Measurements from ENCODE around the gene ITGA1.

Gene ITGA1

DNA sequence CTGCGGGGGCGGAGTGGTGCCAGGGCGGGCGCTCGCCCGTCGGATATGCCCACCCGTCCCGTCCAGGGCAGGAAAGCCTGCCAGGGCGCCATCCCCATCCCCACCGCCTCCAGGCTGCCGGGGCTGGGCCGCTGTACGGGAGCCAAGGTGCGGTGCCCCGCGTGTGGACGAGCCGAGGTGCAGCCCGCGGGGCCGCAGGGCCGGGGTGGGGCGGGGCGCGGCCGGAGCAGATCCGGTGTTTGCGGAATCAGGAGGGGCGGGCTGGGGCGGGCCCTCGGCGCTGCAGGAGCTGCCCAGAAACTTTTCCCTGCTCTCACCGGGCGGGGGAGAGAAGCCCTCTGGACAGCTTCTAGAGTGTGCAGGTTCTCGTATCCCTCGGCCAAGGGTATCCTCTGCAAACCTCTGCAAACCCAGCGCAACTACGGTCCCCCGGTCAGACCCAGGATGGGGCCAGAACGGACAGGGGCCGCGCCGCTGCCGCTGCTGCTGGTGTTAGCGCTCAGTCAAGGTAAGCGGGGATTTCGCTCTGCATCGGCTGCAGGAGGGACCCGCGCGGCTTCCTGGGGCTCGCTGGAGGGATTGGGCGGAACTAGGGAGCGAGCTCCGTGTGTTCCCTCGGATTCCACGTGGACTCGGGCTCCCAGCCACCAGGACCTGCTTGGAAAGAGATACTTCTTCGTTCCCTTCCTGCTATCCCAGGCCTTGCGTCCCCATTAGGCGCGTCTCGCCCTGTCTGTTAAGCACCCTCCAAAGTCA is 201.5 kb downstream of the ITGA1 start, which contains the start of gene ITGA2:
Gene ITGA2, plus strand, starts transcription at position 328 of the 756 bp plus-strand sequence. Its CDS starts 117 bp downstream, at position 445.
- H3F3A ChIP-seq (ENCODE audit: low read depth) = no peaks in the 10 kb centered on the region; the same call in 1 of the 2 replicates
- no peaks in the 10 kb centered on the region for H3K27me3 ChIP-seq (ENCODE audit: insufficient read depth, low read length, poor library complexity, severe bottlenecking)
- no peaks in the 10 kb centered on the region for H4K20me1 ChIP-seq (ENCODE audit: insufficient read depth, low read length, poor library complexity, severe bottlenecking)
- peak within 1 kb of the TSS; percentile 83 for H3K4me2 ChIP-seq (ENCODE audit: low read depth, low read length, poor library complexity, severe bottlenecking)
- H3K4me1 ChIP-seq (ENCODE audit: insufficient read depth, low read length, poor library complexity, severe bottlenecking) = peaks cover 27% of the 10 kb centered on the region
- no peaks in the 10 kb centered on the region for H3K79me2 ChIP-seq (ENCODE audit: insufficient read depth, low read length)
- TF ChIP-seq, protein P1, sequence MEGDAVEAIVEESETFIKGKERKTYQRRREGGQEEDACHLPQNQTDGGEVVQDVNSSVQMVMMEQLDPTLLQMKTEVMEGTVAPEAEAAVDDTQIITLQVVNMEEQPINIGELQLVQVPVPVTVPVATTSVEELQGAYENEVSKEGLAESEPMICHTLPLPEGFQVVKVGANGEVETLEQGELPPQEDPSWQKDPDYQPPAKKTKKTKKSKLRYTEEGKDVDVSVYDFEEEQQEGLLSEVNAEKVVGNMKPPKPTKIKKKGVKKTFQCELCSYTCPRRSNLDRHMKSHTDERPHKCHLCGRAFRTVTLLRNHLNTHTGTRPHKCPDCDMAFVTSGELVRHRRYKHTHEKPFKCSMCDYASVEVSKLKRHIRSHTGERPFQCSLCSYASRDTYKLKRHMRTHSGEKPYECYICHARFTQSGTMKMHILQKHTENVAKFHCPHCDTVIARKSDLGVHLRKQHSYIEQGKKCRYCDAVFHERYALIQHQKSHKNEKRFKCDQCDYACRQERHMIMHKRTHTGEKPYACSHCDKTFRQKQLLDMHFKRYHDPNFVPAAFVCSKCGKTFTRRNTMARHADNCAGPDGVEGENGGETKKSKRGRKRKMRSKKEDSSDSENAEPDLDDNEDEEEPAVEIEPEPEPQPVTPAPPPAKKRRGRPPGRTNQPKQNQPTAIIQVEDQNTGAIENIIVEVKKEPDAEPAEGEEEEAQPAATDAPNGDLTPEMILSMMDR (conservative IDR thresholded peaks at IDR 0.05; ENCODE audit: low read length) = no peak
- no peak for TF ChIP-seq EZH2phosphoT487 (IDR thresholded peaks at IDR 0.05; ENCODE audit: borderline replicate concordance)
- peak within 1 kb of the TSS; percentile 66 for H3K9ac ChIP-seq (ENCODE audit: low read depth, low read length, poor library complexity, severe bottlenecking)
- no peaks in the 10 kb centered on the region for H3K36me3 ChIP-seq (ENCODE audit: insufficient read depth, low read length)
- H3K9me2 ChIP-seq (replicated peaks; ENCODE audit: low read depth, low read length) = no peaks in the 10 kb centered on the region
- H3K4me3 ChIP-seq (ENCODE audit: low read length, poor library complexity, severe bottlenecking) = peak within 1 kb of the TSS; percentile 84
- H2AFZ ChIP-seq (ENCODE audit: low read length) = peak within 1 kb of the TSS; percentile 98
- no peaks in the 10 kb centered on the region for H3K9me3 ChIP-seq (ENCODE audit: insufficient read depth, low read depth, low read length)

DNA sequence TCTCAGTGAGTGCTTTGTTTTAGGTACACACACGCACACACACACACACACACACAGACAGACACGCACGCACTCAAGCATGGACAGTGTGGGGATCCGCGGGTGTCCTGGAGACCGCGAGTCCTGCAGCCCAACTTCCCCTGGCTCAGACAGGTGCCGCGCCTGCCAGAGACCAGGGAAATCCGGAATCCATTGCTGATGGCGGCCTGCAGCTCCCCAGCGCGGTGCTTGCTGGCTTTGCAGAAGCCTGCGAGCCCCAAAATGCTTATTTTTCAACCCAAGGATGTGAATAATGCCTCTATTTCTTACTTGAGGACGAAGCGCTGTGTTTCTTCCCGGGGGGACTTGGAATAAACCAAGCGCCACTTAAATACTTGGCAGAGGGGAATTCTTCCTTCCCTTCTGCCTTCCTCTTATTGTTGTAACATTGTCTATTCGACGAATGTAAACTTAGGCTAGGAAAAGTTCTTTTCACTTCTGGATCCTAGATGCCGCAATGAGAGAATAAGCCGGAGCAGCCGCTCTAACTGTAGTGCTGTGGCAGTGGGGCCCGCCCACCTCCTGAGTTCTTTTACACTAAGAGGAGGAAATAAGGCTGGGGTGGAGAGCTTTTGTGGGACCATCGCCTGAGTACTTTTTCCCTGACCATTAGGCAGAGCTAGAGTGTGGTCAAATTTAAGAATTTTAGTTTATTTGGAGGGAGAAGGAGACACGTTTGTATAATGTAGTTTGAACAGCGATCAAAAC is 202.2 kb downstream of the ITGA1 start:
- peak overlapping the region; percentile 83 for H3K4me2 ChIP-seq (ENCODE audit: low read depth, low read length, poor library complexity, severe bottlenecking)
- TF ChIP-seq EZH2phosphoT487 (IDR thresholded peaks at IDR 0.05; ENCODE audit: borderline replicate concordance) = no peak
- TF ChIP-seq, protein P1 (conservative IDR thresholded peaks at IDR 0.05; ENCODE audit: low read length) = peak; percentile 53
- peaks cover 27% of the 10 kb centered on the region for H3K4me1 ChIP-seq (ENCODE audit: insufficient read depth, low read length, poor library complexity, severe bottlenecking)
- no peaks in the 10 kb centered on the region for H4K20me1 ChIP-seq (ENCODE audit: insufficient read depth, low read length, poor library complexity, severe bottlenecking)
- H3K9me3 ChIP-seq (ENCODE audit: insufficient read depth, low read depth, low read length) = no peaks in the 10 kb centered on the region
- H2AFZ ChIP-seq (ENCODE audit: low read length) = peak overlapping the region; percentile 98
- H3K36me3 ChIP-seq (ENCODE audit: insufficient read depth, low read length) = no peaks in the 10 kb centered on the region
- peak overlapping the region; percentile 84 for H3K4me3 ChIP-seq (ENCODE audit: low read length, poor library complexity, severe bottlenecking)
- H3K9ac ChIP-seq (ENCODE audit: low read depth, low read length, poor library complexity, severe bottlenecking) = peak overlapping the region; percentile 66
- no peaks in the 10 kb centered on the region for H3K9me2 ChIP-seq (replicated peaks; ENCODE audit: low read depth, low read length)
- H3K27me3 ChIP-seq (ENCODE audit: insufficient read depth, low read length, poor library complexity, severe bottlenecking) = no peaks in the 10 kb centered on the region
- H3F3A ChIP-seq (ENCODE audit: low read depth) = no peaks in the 10 kb centered on the region; the same call in 1 of the 2 replicates
- H3K79me2 ChIP-seq (ENCODE audit: insufficient read depth, low read length) = no peaks in the 10 kb centered on the region

DNA sequence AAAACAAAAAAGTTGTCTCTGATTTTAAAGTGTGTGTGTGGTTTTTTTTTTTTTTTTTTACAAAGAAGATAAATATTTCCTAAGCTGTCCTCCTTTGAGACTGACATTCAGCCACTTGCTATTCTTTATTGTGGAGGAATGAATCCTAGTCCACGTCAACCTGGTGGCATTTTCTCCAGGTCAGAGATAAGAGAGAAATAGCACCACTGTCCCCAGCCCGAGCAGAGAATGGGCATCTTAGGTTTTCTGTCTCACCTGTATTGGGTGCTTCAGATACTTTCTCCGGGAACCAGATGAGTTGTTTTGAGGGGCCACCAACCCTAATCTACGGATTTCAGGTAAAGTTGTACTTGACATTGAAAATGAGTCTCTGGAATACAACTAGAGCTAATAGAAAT is 202.8 kb downstream of the ITGA1 start:
- Histone ChIP-seq H3F3A (ENCODE audit: low read depth) (no peaks in the 10 kb centered on the region; the same call in 1 of the 2 replicates), H3K4me2 (ENCODE audit: low read depth, low read length, poor library complexity, severe bottlenecking) (peak overlapping the region; percentile 83), H2AFZ (ENCODE audit: low read length) (no peak overlapping the region), H3K4me1 (ENCODE audit: insufficient read depth, low read length, poor library complexity, severe bottlenecking) (peaks cover 27% of the 10 kb centered on the region), H3K27me3 (ENCODE audit: insufficient read depth, low read length, poor library complexity, severe bottlenecking) (no peaks in the 10 kb centered on the region), H3K9ac (ENCODE audit: low read depth, low read length, poor library complexity, severe bottlenecking) (peak overlapping the region; percentile 66), H4K20me1 (ENCODE audit: insufficient read depth, low read length, poor library complexity, severe bottlenecking) (no peaks in the 10 kb centered on the region), H3K36me3 (ENCODE audit: insufficient read depth, low read length) (no peaks in the 10 kb centered on the region), H3K9me2 (replicated peaks; ENCODE audit: low read depth, low read length) (no peaks in the 10 kb centered on the region), H3K4me3 (ENCODE audit: low read length, poor library complexity, severe bottlenecking) (peak overlapping the region; percentile 84), H3K79me2 (ENCODE audit: insufficient read depth, low read length) (no peaks in the 10 kb centered on the region), H3K9me3 (ENCODE audit: insufficient read depth, low read depth, low read length) (no peaks in the 10 kb centered on the region)
- TF ChIP-seq EZH2phosphoT487 (IDR thresholded peaks at IDR 0.05; ENCODE audit: borderline replicate concordance) = no peak
- TF ChIP-seq, protein P1 (conservative IDR thresholded peaks at IDR 0.05; ENCODE audit: low read length) = no peak

All from Loucy (cell line).